HG02798 (cell line): ENCODE data around the gene RC3H2.
"Not testable (repeated sequence)": the region's sequence is repeated elsewhere in the genome, so short reads cannot be mapped to it uniquely, and the experiment has no call there.

ENCODE experiments used
- ATAC-seq: cut with Tn5 transposase; IDR thresholded peaks from one replicate; pipeline ENCODE4 v1.9.1; 2021; ENCODE audit warnings: mild to moderate bottlenecking; ENCODE audit not compliant: unreplicated experiment, poor library complexity

Gene RC3H2

GRCh38 chr9:122923947-122924346 is 18.8 kb upstream of the RC3H2 start:
- ATAC-seq: no peak

- no peak for ATAC-seq
Measured at GRCh38 chr9:122922713-122923112, 17.6 kb upstream of the RC3H2 start.

GRCh38 chr9:122918310-122918709 is 13.2 kb upstream of the RC3H2 start:
- no peak for ATAC-seq

- ATAC-seq: peak; percentile 98
Measured at GRCh38 chr9:122912964-122913673, 8.0 kb upstream of the RC3H2 start, which contains the start of gene ZBTB6. Gene ZBTB6, minus strand, starts transcription at chr9:122913323. Its CDS starts 1,251 bp downstream, at chr9:122912072.

- no peak for ATAC-seq
Measured at GRCh38 chr9:122912671-122912963, 7.5 kb upstream of the RC3H2 start.

GRCh38 chr9:122906122-122906521 is 963 bp upstream of the RC3H2 start:
- ATAC-seq: not testable (repeated sequence)

GRCh38 chr9:122904466-122904822 is 715 bp downstream of the RC3H2 start:
- peak; percentile 14 for ATAC-seq

- no peak for ATAC-seq
Measured at GRCh38 chr9:122900791-122901190, 4.4 kb downstream of the RC3H2 start.

GRCh38 chr9:122897969-122898368 is 7.2 kb downstream of the RC3H2 start:
- ATAC-seq: no peak

GRCh38 chr9:122888480-122888879 is 16.7 kb downstream of the RC3H2 start:
- ATAC-seq: no peak

GRCh38 chr9:122883125-122883524 is 22.0 kb downstream of the RC3H2 start:
- ATAC-seq: no peak

- no peak for ATAC-seq
Measured at GRCh38 chr9:122879443-122879842, 25.7 kb downstream of the RC3H2 start.

GRCh38 chr9:122875523-122875922 is 29.6 kb downstream of the RC3H2 start:
- no peak for ATAC-seq

- ATAC-seq: not testable (repeated sequence)
Measured at GRCh38 chr9:122867276-122867675, 37.9 kb downstream of the RC3H2 start.

- no peak for ATAC-seq
Measured at GRCh38 chr9:122866079-122866478, 39.1 kb downstream of the RC3H2 start.

- no peak for ATAC-seq
Measured at GRCh38 chr9:122865300-122865699, 39.9 kb downstream of the RC3H2 start.

GRCh38 chr9:122863407-122863806 is 41.8 kb downstream of the RC3H2 start:
- ATAC-seq: no peak

GRCh38 chr9:122860319-122861142 is 44.6 kb downstream of the RC3H2 start:
- ATAC-seq: no peak

- ATAC-seq: no peak
Measured at GRCh38 chr9:122857815-122858214, 47.3 kb downstream of the RC3H2 start.

- ATAC-seq: not testable (repeated sequence)
Measured at GRCh38 chr9:122852085-122852786, 52.9 kb downstream of the RC3H2 start.

- ATAC-seq: no peak
Measured at GRCh38 chr9:122848256-122848943, 56.8 kb downstream of the RC3H2 start.
